Vagina (tissue), 2 donors: Measurements from ENCODE around the gene WASL.

Experiments
- CTCF ChIP-seq, 3 experiments: fragments of 450-650 bp in 2 of 3; fragments of 200-600 bp in 1 of 3; sonication (generic) in 1 of 3; IDR thresholded peaks; one replicate each; pipeline ENCODE4 v1.5.1; 2017 to 2019; ENCODE audit warnings: antibody characterized with exemption in 3 of 3, mild to moderate bottlenecking in 2 of 3, moderate library complexity in 2 of 3
- POLR2AphosphoS5 ChIP-seq, 2 donors: sonication (generic); formaldehyde crosslinking; IDR thresholded peaks; one replicate each; pipeline ENCODE4 v1.9.0; 2017; ENCODE audit warnings: antibody characterized with exemption in 2 of 2, mild to moderate bottlenecking in 2 of 2, low read depth in 1 of 2; ENCODE audit not compliant: insufficient read depth in 1 of 2

DNA sequence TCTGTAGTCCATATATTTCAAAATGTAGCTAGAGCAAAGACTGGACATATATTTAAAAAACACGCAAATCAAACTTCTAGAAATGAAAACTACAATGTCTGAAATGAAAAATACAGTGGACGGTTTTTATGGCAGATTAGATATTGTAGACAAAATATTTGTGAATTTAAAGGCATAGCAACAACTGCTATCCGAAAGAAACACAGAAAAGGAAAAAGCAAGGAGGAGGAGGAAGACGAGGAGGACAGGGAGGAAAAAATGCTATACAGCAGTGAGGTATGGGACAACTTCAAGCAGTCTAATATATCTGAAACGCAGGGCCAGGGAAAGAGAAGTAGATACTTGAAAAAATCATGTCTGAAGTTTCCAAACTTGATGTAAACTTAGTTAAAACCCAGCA lies 13.3 kb downstream of the WASL start:
- no peak for TF ChIP-seq CTCF (IDR thresholded peaks at IDR 0.05)
- no peak for TF ChIP-seq POLR2AphosphoS5 (IDR thresholded peaks at IDR 0.05; ENCODE audit: insufficient read depth in 1 of 2, low read depth in 1 of 2)
